NCI-H1417 (cell line): Measurements from ENCODE around the gene PHYHD1.
"Not testable (repeated sequence)": the region's sequence is repeated elsewhere in the genome, so short reads cannot be mapped to it uniquely, and the experiment has no call there.

ENCODE experiments used
- DNase-seq, 3 experiments: peaks; one replicate each; lab custom pipeline; 2025; lab: John Stamatoyannopoulos, UW

PHYHD1 gene

DNA sequence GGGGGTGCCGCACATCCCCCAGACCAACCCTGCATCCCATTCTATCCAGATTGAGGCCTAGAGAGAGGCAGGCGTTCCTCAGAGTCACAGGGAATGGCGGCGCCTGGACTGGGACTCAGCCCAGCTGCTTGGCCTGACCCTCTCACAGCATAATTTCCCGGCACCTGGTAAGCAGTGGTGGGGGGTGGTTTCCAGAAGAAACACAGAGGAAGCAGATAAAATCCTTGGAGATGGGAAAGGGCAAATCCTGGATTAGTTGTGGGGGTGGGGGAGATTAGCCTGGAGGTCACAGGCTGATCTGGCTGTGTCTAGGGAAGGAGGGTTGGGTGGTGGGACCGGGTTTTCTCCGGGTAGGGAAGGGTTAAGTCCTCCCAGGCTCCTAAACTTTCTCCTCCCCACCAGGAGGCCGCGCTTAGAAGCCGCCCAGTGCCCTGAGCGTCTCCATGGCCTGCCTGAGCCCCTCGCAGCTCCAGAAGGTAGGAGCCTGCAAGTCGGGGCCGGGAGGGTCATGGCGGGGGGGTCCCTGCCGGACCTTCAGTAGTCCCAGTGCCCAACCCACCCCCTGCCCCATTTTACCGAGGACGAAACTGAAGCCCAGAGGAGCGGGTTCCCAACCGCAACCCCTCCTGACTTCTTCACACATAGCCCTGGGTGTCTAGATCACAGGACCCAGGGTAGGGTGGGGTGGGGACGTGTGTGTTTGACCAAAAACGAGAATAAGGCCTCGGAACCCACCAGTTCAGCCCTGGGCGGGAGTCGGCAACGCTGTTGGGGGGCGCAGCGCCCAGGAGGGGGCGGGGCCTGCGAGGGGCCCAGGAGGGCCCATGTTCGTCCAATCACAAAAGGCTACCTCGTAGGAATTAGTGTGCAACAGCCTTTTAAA lies 1.3 kb downstream of the PHYHD1 start:
- DNase-seq: no peak

DNA sequence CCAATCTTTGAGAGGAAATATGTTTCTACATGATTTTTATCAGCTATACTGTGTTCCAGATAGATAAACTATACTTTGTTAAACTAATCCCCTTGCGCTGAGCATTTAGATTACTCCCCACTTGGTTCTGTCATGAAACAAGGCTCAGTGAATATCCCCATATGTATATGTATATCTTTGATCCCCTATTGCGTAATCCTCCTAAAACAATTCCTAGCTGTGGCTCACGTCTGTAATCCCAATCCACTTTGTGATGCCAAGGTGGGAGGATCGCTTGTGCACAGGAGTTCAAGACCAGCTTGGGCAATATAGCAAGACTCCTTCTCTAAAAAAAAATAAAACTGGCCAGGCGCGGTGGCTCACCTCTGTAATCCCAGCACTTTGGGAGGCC lies 2.7 kb downstream of the PHYHD1 start:
- no peak for DNase-seq

DNA sequence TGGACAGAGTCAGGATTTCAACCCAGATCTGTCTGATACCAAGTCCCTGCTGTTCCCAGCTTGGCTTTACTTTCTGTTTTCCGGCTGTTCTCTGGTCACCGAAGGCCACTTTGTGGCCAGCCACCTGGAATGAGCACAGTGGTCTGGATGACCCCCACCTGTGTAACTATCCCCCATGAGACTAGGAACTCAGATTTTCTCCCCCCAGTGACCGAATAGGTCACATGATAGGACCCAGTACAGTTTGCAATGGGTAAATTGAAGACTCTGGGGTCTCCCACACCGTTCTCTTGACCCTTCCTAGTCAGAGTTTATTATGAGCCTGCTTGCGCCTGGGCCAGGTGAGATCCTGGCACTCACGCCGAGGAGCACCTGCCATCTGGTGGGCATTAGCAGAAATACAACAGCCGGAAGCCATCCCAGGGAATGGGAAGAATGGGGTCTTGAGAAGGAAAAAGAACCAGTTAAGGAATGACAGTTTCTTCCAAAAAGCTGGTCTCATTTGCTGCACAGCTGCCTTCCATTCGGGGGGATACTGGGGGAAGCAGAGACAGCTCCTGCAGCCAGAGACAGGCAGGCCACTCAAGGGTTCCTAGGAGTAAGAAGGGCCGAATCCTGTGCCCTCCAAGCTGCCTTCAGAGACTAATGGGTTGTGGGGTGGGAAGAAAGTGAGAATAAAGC lies 7.1 kb downstream of the PHYHD1 start:
- DNase-seq: peak; percentile 29 to 81 (median 60)

DNA sequence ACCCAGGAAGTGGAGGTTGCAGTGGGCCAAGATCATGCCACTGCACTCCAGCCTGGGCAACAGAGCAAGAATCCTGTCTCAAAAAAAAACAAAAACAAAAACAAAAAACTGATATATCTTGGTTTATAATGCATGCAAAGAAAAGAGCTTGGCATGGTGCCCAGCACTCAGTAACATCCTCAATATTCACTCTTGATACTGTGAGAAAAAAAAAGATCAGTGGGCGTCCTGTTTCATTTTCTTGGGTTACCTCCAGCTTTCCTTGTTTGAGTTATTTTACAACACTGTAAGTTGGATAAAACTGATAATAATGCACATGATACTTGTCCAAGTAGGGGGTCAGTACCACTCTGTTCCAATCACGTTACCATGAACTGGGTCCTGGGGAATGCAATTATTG lies 7.8 kb downstream of the PHYHD1 start:
- no peak for DNase-seq

DNA sequence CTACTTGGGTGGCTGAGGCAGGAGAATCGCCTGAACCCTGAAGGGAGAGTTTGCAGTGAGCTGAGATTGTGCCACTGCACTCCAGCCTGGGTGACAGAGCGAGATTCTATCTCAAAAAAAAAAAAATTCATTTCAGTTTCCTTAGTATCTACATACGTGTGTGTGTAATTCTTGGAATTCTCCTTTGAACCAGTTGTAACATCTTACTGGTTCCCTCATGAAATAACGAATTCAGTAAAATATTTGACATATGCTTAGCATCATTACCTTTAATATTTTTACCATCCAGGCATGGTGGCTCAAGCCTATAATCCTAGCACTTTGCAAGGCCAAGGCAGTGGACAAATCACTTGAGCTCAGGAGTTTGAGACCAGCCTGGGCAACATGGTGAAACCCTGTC lies 8.8 kb downstream of the PHYHD1 start:
- no peak for DNase-seq

DNA sequence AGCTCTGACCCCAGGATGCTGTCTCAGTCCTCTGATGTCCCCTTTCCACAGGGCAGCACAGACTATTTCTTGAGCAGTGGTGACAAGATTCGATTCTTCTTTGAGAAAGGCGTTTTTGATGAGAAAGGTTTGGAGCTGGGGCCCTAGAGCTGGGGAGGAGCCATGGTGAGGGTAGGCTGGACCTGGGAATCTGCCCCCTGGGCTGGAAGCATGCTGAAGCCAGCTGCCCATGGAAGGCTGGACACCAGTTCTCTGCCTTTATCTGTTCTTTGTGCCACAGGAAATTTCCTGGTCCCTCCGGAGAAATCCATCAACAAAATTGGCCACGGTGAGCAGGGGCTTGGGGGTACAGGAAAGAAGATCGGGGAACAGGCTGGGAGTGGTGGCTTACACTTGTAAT lies 12.9 kb downstream of the PHYHD1 start:
- DNase-seq: no peak

DNA sequence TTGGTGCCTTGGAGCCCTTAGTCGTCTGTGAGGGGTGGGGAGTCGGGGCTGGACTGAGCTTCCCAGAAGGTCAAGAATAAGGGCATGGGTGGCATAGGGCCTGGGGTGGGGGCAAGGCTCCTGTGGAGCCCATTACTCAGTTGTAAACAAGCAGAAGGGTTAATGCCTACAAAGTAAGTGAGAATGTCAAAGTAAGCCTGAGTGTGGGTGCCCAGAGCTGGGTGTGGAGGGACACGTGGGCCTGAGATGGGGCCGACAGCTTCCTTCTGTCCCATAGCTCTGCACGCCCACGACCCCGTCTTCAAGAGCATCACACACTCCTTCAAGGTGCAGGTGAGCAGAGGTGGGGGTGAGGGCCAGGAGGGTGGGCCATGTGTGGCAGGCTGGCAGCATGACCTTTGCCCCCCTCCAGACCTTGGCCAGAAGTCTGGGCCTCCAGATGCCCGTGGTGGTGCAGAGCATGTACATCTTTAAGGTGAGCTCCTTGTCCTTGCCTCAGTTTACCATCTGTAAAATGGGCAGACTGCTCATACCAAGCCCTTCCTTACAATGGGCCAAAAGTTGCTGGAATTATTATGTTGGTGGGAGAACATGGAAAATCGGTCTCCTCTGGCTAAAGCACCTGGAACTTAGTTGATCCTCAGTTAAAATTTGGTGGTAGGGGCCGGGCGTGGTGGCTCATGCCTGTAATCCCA lies 15.5 kb downstream of the PHYHD1 start:
- no peak for DNase-seq

DNA sequence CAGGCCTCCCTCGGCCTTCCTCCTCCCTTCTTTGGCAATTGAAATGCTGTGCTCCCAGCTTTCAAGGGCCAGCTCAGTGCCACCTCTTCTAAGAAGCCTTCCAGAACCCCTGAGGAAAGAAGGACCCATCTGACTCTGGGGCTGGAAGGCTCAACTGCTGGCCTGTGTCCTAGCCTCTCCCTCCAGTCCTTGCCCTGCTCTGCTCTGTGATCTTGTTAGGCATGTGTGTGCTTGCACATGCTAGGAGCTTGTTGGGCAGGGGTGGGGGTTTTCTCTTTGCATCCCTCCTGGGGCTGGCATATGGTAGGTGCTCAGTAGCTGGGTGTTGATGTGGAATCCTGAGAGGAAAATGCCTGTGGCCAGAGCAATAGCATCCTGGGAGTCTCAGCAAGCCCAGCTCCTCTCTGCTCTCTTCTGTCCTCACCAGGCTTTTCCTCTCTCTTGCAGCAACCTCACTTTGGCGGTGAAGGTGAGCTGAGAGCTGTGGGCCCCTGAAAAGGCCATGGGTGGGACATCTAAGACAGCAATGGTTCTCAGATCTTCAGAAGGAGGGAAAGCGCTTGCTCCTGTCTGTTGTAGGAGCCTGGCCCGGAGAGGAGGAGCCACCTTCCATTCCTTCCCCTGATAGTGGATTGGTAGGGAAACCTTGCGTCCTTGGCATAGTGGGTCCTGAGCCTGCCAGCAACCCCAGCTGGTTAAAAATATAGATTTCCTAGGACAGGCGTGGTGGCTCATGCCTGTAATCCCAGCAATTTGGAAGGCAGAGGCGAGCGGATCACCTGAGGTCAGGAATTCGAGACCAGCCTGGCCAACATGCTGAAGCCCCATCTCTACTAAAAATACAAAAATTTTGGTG lies 16.8 kb downstream of the PHYHD1 start:
- DNase-seq: no peak

DNA sequence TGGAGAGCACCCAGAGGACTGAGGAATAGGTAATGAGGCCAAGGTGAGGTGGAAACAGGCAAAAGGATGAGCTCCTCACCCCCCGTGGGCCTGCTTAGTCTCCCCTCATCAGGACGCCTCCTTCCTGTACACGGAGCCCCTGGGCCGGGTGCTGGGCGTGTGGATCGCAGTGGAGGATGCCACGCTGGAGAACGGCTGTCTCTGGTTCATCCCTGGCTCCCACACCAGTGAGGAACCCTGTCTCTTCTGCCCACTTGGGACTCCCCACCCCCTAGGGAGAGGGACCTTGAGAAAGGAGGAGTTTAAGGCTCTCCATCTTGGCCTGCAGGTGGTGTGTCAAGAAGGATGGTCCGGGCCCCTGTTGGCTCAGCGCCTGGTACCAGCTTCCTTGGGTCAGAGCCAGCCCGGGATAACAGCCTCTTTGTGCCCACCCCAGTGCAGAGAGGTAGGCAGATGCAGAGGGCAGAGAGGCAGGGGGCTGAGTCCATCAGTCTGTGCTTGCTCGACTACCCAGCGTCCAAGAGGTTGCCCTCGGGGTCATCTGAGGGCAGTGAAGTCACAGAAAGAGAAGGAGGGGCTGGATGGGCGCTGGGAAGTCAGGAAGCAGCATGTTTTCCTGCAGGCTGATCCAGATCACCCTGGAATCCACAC lies 19.6 kb downstream of the PHYHD1 start:
- DNase-seq: no peak

DNA sequence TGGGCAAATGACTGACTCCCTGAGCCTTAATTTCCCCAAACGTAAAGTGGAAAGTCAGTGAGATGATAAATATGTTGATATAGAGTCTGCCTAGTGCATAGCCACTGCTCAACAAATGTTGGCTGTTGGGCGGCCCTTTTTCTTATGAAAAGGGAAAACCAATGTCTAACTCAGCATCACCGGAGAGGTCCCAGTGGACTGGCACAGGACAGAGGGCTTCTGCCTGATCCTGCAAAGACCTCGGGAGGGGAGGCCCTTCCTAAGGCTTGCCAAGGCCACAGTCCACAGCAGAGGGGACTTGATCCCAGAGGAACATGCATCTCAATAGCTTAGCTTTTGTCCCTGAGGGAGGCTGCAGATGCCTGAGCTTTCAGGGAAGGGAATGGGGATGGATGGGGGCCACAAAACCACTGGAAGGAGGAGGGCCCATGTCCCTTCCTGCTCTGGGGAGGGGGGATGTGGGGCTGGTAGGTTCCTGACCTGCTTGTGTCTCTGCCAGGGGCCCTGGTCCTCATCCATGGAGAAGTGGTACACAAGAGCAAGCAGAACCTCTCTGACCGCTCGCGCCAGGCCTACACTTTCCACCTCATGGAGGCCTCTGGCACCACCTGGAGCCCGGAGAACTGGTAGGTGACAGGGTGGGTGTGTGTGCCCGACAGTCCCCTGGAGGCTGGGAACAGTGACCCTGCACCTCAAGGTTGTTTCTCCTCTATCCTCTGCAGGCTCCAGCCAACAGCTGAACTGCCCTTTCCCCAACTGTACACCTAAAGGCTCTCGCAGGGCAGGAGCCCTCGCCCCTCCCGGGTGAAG lies 20.4 kb downstream of the PHYHD1 start:
- DNase-seq: no peak

DNA sequence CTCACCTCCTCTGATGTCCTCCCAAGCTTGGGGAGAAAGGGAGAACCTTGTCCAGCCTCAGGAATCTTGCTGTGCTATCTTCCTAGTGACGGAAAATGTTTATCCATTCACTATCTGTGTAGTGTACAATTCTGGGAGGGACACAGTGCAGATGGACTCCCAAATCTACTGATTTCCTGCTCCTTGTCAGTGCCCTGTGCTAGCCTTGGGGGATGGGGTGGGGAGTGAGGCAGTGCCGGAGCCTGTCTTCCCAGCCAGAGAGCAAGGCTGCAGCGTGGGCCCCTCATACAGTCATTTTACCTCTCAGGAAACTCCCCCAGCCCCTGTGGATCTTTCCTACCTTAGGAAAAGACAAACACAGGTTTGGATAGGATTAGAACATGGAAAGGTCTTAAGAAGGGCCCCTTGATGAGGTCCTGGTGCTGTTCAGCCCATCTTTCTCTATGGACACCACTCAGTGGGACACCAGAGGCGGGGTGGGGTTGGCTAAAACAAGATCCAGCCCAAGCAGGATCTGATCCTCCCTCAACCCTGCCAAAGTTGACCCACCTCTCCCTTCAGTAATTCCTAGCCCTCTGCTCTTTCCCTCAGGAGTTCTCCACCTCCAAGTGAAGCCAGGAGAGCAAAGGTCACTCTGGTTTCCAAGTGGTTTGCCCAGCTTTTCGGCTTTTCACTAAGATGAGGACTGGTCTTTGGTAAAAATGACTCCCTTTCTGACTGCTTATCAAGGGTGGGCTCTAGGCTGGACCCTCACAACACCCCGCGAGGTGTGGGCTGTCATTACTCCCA lies 23.2 kb downstream of the PHYHD1 start:
- DNase-seq: no peak

DNA sequence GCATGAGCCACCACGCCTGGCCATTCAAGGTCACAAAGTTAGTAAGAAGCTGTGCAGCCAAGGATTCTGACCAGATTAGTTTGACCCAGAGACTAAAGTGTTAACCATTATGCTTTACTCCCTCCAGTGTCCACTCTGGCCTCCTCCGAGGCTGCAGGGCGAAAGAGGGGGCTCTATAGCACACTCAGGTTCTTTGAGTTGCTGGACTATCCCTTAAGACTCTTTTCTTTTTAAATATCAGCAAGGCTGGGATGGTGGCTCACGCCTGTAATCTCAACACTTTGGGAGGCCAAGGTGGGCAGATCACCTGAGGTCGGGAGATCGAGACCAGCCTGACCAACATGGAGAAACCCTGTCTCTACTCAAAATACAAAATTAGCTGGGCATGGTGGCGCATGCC lies 24.2 kb downstream of the PHYHD1 start:
- not testable (repeated sequence) for DNase-seq

DNA sequence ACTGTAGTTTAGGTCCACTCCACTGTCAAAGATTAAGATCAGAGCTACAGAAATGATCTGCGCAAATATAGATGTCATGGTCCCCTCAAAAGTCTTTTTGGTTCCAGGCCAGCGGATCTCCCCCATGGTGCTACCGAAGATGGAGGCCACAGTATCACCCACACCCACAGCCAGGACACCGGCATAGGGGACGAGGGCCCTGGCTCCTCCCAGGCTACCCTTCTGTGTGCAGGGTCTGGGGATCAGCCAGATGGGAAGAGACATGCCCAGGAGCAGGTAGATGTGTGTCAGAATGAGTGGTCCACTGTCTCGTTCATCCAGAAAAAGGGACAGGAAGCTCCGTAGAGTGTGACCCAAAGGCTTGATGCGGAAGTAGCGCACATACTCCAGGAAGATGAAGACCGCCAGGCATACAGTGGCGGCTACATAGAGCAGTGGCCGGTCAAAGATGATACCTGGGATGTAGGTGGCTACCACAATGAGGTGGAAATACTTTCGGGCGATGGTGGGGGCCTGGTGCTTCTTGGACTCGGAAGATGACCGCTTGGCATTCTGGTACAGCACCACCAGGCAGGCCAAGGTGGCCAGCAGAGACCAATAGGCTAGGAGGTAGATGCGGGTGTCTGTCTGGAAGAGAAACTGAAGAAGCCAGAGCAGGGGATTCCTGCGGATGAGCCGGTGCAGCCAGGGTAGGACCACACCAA lies 25.2 kb downstream of the PHYHD1 start:
- DNase-seq: no peak

DNA sequence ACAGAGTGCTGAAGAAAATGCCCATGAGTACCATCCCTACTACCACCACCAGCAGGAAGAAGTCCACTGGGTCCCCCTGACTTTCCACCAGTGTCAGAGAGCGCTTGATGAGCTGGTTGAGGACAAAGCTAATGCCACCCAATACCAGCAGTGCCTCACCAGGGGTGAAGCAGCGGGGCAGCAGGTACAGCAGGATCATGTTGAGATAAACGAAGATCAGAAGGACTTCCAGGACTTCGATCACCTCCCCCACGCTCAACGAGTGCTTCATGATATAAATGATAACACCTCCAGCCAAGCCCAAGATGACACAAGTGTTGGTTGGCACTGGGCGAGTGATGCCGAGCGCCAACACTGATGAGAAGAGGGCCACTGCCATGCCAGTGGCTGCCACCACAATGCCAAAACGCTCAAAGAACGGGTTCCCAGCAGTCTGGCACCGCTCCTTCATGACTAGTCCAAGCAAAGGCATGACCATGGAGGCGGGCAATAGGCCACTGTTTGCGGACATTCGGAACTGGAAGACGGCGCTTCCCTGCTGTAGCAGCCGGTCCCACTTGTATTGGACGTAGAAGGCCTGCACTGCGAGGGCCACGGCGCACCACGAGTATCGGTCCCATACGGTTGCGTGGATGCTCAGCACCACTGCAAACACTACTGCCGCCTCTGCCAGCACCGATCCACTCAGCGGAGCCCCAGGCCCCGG lies 25.9 kb downstream of the PHYHD1 start:
- peak in 1 of 3 experiments; percentile 44 for DNase-seq

DNA sequence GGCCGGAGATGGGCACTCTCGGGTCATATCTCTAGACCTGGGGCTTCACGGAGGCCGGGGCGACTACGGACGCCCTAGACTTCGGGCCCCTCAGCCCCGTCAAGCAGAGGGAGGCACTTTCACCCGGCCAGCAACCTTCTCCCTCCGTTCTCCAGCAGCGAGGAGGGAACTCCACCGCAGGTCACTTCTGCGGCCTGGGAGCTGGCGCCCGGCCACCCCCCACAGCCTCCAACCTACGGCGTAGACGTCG lies 26.4 kb downstream of the PHYHD1 start:
- no peak for DNase-seq

DNA sequence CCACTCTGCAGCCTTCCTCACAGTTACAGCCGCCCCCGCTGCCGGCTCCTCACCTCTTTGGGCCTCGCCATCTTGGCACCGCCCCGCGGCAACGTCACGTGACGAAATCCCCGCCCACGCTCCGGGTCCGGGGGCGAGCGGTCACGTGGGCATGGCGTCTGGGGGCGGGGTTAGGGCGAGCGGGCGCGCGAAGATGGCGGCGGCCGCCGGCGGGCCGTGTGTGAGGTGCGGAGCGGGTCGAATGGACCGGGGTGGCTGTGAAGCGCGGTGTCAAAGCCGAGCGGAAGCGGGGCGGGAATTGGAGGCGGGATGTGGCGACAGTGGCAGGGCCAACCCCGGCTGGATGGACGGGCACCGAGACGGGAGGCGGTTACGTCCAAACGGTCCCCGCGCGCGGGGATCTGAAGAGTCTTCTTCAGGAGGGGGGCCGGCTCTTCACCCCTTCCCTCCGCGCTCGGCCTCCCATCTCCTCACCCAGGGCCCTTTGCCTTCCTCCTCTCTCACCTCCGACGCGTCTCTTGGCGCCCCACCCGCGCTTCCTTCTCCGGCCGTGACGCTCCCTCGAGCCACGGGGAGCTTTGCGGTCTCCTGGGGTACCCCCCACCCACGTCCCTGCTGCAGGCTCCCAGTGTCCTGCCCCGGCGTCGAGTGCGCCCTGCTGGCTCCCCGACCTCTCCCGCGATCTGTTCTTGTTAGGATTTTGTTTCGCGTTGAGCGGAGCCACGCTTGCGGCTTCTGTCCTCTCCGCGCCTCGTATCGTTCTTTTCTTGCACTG lies 26.9 kb downstream of the PHYHD1 start, which contains the start of the genes DOLK and NUP188:
Gene DOLK, minus strand, starts transcription at position 77 of the 775 bp plus-strand sequence. CDS start 300 bp downstream, outside the sequence.
Gene NUP188, plus strand, starts transcription at position 173 of the 775 bp plus-strand sequence. Its CDS starts 21 bp downstream, at position 194.
- DNase-seq: peak; percentile 89 to 98 (median 97)

DNA sequence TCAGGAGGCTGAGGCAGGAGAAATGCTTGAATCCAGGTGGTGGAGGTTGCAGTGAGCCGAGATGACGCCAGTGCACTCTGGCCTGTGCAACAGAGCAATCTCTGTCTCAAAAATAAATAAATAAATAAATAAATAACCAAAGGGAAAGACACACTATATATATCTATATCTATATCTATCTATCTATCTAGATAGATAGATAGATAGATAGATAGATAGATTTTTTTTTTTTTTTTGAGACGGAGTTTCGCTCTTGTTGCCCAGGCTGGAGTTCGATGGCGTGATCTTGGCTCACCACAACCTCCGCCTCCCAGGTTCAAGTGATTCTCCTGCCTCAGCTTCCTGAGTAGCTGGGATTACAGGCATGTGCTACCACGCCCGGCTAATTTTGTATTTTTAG lies 40.6 kb downstream of the PHYHD1 start:
- DNase-seq: not testable (repeated sequence)

DNA sequence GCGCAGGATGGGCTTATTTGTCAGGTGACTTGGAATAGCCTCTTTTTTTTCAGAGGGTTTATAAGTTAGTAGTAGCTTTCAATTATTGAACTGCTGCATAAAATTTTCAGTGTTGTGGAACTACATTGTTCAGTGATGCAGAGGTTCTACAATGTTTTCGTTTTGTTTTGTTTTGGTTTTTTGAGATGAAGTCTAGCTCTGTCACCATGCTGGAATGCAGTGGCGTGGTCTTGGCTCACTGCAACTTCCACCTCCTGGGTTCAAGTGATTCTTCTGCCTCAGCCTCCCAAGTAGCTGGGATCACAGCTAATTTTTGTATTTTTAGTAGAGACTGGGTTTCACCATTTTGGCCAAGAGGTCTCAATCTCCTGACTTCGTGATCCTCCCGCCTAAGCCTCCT lies 48.7 kb downstream of the PHYHD1 start:
- DNase-seq: no peak
